HepG2 (cell line): ENCODE results near the gene UBE2D3. TPM values are rescaled to one million over a fixed set of nuclear protein-coding genes. Genes with fewer than 3 reads are reported as not detected.

ENCODE experiments used
- ASH2L ChIP-seq: fragments of 300-600, 200-600 bp; sonication (generic); IDR thresholded peaks from 2 replicates; pipeline ENCODE4 v1.7.0; 2017; ENCODE audit warnings: low read depth, mild to moderate bottlenecking, moderate library complexity, mixed read lengths, low read length; ENCODE audit not compliant: insufficient read length
- CAMTA2 ChIP-seq: sonication (generic); formaldehyde crosslinking; IDR thresholded peaks from 2 replicates; pipeline ENCODE4 v1.4.0; 2020; ENCODE audit warnings: mild to moderate bottlenecking, missing genetic modification reagents, borderline replicate concordance
- CBFB ChIP-seq: sonication (generic); formaldehyde crosslinking; IDR thresholded peaks from 2 replicates; pipeline ENCODE4 v1.4.0; 2020; ENCODE audit warnings: missing genetic modification reagents
- CBX5 ChIP-seq: sonication (generic); formaldehyde crosslinking; IDR thresholded peaks from 2 replicates; pipeline ENCODE4 v1.4.0; 2020; ENCODE audit warnings: missing genetic modification reagents, borderline replicate concordance
- FOXK1 ChIP-seq: sonication (generic); formaldehyde crosslinking; IDR thresholded peaks from 2 replicates; pipeline ENCODE4 v1.4.0; 2020; ENCODE audit warnings: low read depth, missing genetic modification reagents, borderline replicate concordance
- HNRNPH1 ChIP-seq: fragments of 200-400 bp; formaldehyde crosslinking; optimal IDR thresholded peaks from 2 replicates; pipeline ENCODE3; 2017; ENCODE audit warnings: mild to moderate bottlenecking, low read depth, low read length
- KDM5B ChIP-seq: sonication (generic); formaldehyde crosslinking; IDR thresholded peaks from 2 replicates; pipeline ENCODE4 v1.4.0; 2020; ENCODE audit warnings: missing genetic modification reagents, mild to moderate bottlenecking, borderline replicate concordance
- PAF1 ChIP-seq: IDR thresholded peaks from 2 replicates; pipeline ENCODE4 v1.6.1; 2016; ENCODE audit warnings: missing genetic modification reagents, missing compliant biosample characterization
- RFX1 ChIP-seq: fragments of 450-650 bp; IDR thresholded peaks from 2 replicates; pipeline ENCODE4 v1.6.1; 2017
- RFXANK ChIP-seq: IDR thresholded peaks from 2 replicates; pipeline ENCODE4 v1.6.1; 2016
- SMAD9 ChIP-seq: sonication (generic); formaldehyde crosslinking; IDR thresholded peaks from 2 replicates; pipeline ENCODE4 v1.5.1; 2020; ENCODE audit warnings: mild to moderate bottlenecking, missing genetic modification reagents
- YY1 ChIP-seq: IDR thresholded peaks from 2 replicates; pipeline ENCODE4 v1.6.1; 2011; ENCODE audit warnings: low read length, low read depth, moderate library complexity, mild to moderate bottlenecking; ENCODE audit not compliant: insufficient read depth, insufficient replicate concordance
- ZNF263 ChIP-seq: sonication (generic); formaldehyde crosslinking; IDR thresholded peaks from 2 replicates; pipeline ENCODE4 v1.4.0; 2020; ENCODE audit warnings: missing genetic modification reagents
- ZNF292 ChIP-seq: sonication (generic); formaldehyde crosslinking; IDR thresholded peaks from 2 replicates; pipeline ENCODE4 v1.8.1; 2022; ENCODE audit warnings: mild to moderate bottlenecking, low read depth, missing genetic modification reagents, borderline replicate concordance
- ZNF563 ChIP-seq: sonication (generic); formaldehyde crosslinking; IDR thresholded peaks from 2 replicates; pipeline ENCODE4 v1.8.0; 2022; ENCODE audit warnings: mild to moderate bottlenecking, moderate library complexity, missing genetic modification reagents
- ZNF850 ChIP-seq: sonication (generic); formaldehyde crosslinking; conservative IDR thresholded peaks from 2 replicates; pipeline ENCODE4 v1.9.0; 2021; ENCODE audit warnings: mild to moderate bottlenecking, missing genetic modification reagents
- ZNF891 ChIP-seq: sonication (generic); formaldehyde crosslinking; IDR thresholded peaks from 2 replicates; pipeline ENCODE4 v1.5.0; 2020; ENCODE audit warnings: mild to moderate bottlenecking, missing genetic modification reagents
- ZSCAN22 ChIP-seq: sonication (generic); formaldehyde crosslinking; IDR thresholded peaks from 2 replicates; pipeline ENCODE4 v1.4.0; 2020; ENCODE audit warnings: mild to moderate bottlenecking, missing genetic modification reagents
- polyA plus RNA-seq, 8 experiments: library from polyadenylated mRNA; depleted of rRNA in 3 of 8; stranded (reverse) in 7 of 8; unstranded in 1 of 8; fragments of >200 nt; fragmentation: Illumina TruSeq in 4 of 8; extraction: Trizol in 4 of 8; gene quantifications; 2 replicates each; pipeline versions ENCODE4 v1.2.1 to v1.2.3, GENCODE V29; 2011 to 2016; ENCODE audit warnings: low read depth in 4 of 8, missing spikeins in 1 of 8, mixed read lengths in 1 of 8; ENCODE audit not compliant: insufficient read depth in 1 of 8
- total RNA-seq, 5 experiments: library from RNA; depleted of rRNA; stranded (reverse); fragments of >200 nt; fragmentation: Illumina TruSeq; extraction: Trizol; gene quantifications; 2 replicates each; pipeline ENCODE4 v1.2.3, GENCODE V29; 2016; ENCODE audit warnings: low read depth in 1 of 5
- TF ChIP-seq, protein P1 (sequence below): IDR thresholded peaks from 2 replicates; pipeline ENCODE4 v1.6.1; 2016; ENCODE audit warnings: low read depth
- TF ChIP-seq, protein P2 (sequence below): IDR thresholded peaks from 2 replicates; pipeline ENCODE4 v1.6.1; 2016; ENCODE audit warnings: mild to moderate bottlenecking
- TF ChIP-seq, protein P3 (sequence below): IDR thresholded peaks from 2 replicates; pipeline ENCODE4 v1.6.1; 2018; ENCODE audit warnings: missing genetic modification reagents, mild to moderate bottlenecking, missing compliant biosample characterization
- TF ChIP-seq, protein P4 (sequence below): sonication (generic); formaldehyde crosslinking; IDR thresholded peaks from 2 replicates; pipeline ENCODE4 v1.5.1; 2020; ENCODE audit warnings: mild to moderate bottlenecking, missing genetic modification reagents, moderate library complexity

UBE2D3 gene
- total and polyA plus RNA-seq, 2 of the 13 experiments (the other 11 are each of a cell fraction or from before 2014, with no cell fraction given): 224 to 293 TPM

DNA sequence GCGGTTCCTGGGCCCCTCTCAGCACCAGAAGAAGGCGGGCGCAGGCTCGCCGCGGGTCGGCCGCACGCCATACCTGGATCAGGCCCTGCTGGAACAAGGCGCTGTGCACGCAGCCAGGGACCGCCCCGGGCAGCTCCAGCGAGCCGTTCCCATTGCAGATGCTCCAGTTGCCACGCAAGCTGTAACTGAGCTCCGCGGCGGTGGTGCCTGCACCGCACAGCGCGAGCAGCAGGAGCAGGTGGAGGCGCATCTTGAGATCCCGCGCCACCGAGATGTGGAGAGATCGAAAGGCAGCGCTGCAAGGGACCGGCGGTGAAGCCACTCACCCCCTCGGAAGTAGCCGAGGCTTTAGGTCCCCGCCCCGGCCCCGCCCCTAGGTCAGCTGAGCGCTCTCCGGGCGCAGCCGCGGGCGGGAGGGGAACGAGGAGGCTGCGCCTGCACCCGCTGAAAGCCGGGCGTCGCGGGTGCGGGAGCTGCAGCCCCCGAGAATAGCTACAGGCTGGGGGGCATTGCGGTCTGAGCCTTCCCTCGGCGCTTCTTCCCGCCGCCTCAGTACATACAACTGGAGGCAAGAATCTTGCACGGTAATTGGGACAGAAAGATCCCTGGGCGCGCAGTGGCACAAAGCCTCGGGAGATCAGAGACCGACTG, 66.6 kb downstream of the UBE2D3 start, which contains the start of gene MANBA (continued):
- TF ChIP-seq, protein P1, sequence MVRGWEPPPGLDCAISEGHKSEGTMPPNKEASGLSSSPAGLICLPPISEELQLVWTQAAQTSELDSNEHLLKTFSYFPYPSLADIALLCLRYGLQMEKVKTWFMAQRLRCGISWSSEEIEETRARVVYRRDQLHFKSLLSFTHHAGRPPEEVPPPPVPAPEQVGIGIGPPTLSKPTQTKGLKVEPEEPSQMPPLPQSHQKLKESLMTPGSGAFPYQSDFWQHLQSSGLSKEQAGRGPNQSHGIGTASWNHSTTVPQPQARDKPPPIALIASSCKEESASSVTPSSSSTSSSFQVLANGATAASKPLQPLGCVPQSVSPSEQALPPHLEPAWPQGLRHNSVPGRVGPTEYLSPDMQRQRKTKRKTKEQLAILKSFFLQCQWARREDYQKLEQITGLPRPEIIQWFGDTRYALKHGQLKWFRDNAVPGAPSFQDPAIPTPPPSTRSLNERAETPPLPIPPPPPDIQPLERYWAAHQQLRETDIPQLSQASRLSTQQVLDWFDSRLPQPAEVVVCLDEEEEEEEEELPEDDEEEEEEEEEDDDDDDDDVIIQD (CRISPR knock-in tag): peak; percentile 16; the same call in 1 of the 2 replicates
- TF ChIP-seq, protein P2, sequence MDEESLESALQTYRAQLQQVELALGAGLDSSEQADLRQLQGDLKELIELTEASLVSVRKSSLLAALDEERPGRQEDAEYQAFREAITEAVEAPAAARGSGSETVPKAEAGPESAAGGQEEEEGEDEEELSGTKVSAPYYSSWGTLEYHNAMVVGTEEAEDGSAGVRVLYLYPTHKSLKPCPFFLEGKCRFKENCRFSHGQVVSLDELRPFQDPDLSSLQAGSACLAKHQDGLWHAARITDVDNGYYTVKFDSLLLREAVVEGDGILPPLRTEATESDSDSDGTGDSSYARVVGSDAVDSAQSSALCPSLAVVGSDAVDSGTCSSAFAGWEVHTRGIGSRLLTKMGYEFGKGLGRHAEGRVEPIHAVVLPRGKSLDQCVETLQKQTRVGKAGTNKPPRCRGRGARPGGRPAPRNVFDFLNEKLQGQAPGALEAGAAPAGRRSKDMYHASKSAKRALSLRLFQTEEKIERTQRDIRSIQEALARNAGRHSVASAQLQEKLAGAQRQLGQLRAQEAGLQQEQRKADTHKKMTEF: peak; percentile 70
- TF ChIP-seq KDM5B (CRISPR knock-in tag) (peak; percentile 88), ZNF891 (CRISPR knock-in tag) (peak; percentile 67; the same call in 1 of the 2 replicates), ZSCAN22 (CRISPR knock-in tag) (no peak), ASH2L (no peak), CAMTA2 (CRISPR knock-in tag) (no peak), ZNF263 (no peak), ZNF850 (CRISPR knock-in tag) (no peak), ZNF563 (CRISPR knock-in tag) (no peak; the same call in 1 of the 2 replicates), SMAD9 (CRISPR knock-in tag) (no peak), HNRNPH1 (no peak), CBFB (CRISPR knock-in tag) (no peak), PAF1 (CRISPR knock-in tag) (no peak), CBX5 (peak; percentile 44; the same call in 1 of the 2 replicates), ZNF292 (CRISPR knock-in tag) (peak; percentile 98), RFX1 (no peak), FOXK1 (no peak), YY1 (peak; percentile 33), RFXANK (no peak)
- TF ChIP-seq, protein P3, sequence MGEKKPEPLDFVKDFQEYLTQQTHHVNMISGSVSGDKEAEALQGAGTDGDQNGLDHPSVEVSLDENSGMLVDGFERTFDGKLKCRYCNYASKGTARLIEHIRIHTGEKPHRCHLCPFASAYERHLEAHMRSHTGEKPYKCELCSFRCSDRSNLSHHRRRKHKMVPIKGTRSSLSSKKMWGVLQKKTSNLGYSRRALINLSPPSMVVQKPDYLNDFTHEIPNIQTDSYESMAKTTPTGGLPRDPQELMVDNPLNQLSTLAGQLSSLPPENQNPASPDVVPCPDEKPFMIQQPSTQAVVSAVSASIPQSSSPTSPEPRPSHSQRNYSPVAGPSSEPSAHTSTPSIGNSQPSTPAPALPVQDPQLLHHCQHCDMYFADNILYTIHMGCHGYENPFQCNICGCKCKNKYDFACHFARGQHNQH (CRISPR knock-in tag): 0 out of 2 replicates have a peak, but pooled peaks have one; percentile 21
- TF ChIP-seq, protein P4, sequence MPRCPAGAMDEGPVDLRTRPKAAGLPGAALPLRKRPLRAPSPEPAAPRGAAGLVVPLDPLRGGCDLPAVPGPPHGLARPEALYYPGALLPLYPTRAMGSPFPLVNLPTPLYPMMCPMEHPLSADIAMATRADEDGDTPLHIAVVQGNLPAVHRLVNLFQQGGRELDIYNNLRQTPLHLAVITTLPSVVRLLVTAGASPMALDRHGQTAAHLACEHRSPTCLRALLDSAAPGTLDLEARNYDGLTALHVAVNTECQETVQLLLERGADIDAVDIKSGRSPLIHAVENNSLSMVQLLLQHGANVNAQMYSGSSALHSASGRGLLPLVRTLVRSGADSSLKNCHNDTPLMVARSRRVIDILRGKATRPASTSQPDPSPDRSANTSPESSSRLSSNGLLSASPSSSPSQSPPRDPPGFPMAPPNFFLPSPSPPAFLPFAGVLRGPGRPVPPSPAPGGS (CRISPR knock-in tag): peak; percentile 42; the same call in 1 of the 2 replicates
